Left renal pelvis (tissue), 4 donors: ENCODE data around the gene NR2C2AP. TPM values are rescaled to one million over a fixed set of nuclear protein-coding genes. Genes with fewer than 3 reads are reported as not detected.
A peak's percentile ranks its signal among the peaks of the same experiment; 100 is the strongest.

Experiments used
- DNase-seq, 4 donors: peaks; one replicate each; pipeline ENCODE4 v3.0.0-alpha.2; 2013; ENCODE audit warnings: low read depth in 4 of 4, low spot score in 3 of 4
- polyA plus RNA-seq, 4 donors: library from polyadenylated mRNA; unstranded; fragments of 120-200 nt; gene quantifications; one replicate each; pipeline ENCODE4 v1.2.1, GENCODE V29; 2013; ENCODE audit not compliant: insufficient read length in 4 of 4

Gene NR2C2AP
- polyA plus RNA-seq, 4 donors = 10.3 to 16.0 (median 13.3) TPM

DNA sequence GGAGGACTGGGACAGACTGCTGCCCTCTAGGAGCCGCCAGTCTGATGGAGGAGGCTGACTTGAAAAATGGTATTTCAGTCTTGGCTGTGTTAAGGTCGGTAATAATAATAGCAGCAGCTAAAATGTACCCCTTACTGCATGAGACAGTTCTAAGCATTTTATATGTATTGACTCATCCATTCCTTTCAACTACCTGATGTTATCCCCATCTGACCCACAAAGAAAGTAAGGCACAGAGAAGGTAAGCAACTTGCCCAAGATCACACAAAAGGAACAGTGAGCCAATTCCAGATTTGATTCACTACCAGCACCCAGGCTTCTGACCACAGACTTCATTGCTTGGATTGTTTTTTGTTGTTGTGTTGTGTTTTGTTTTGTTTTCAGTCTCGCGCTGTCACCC lies 12.6 kb upstream of the NR2C2AP start:
- no peak for DNase-seq

DNA sequence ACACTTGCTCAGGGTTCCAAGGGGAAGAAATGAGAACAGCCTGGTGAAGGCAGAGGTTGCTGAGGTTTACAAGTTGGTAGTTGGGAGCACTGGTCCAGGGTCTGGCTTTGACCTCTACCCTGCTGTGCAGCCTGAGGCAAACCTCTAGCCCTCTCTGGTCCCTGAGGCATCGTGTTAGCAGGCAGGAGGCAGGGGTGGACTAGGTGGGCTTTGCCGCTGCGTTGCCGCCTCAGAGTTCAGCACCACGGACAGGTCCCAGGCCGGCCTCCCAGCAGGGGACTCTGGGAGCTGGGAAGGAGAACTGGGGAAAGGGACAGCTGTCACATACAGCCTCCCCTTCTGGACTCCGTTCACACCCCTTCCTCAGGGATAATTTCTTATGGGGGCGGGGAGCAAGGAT lies 11.7 kb upstream of the NR2C2AP start:
- peak in 2 of 4 donors; percentile 48 to 56 for DNase-seq

DNA sequence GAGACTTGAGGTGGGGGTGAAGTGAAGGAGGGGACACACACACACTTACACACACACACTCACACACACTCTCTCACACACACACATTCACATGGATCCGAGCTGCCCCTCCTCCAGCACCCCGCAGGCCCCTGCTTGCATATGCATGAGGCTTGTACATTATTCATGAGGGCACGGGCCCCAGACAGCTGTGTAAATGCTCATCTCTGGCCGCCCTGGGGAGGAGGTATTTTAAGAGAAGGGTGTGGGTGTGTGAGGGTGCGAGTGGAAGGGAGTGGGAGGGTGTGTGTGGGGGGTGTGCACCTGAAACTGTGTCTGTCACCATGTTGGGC lies 10.9 kb upstream of the NR2C2AP start:
- DNase-seq = no peak

GRCh38 chr19:19213426-19214158 lies 10.4 kb upstream of the NR2C2AP start:
- no peak for DNase-seq

GRCh38 chr19:19212916-19213315 lies 9.7 kb upstream of the NR2C2AP start:
- no peak for DNase-seq

DNA sequence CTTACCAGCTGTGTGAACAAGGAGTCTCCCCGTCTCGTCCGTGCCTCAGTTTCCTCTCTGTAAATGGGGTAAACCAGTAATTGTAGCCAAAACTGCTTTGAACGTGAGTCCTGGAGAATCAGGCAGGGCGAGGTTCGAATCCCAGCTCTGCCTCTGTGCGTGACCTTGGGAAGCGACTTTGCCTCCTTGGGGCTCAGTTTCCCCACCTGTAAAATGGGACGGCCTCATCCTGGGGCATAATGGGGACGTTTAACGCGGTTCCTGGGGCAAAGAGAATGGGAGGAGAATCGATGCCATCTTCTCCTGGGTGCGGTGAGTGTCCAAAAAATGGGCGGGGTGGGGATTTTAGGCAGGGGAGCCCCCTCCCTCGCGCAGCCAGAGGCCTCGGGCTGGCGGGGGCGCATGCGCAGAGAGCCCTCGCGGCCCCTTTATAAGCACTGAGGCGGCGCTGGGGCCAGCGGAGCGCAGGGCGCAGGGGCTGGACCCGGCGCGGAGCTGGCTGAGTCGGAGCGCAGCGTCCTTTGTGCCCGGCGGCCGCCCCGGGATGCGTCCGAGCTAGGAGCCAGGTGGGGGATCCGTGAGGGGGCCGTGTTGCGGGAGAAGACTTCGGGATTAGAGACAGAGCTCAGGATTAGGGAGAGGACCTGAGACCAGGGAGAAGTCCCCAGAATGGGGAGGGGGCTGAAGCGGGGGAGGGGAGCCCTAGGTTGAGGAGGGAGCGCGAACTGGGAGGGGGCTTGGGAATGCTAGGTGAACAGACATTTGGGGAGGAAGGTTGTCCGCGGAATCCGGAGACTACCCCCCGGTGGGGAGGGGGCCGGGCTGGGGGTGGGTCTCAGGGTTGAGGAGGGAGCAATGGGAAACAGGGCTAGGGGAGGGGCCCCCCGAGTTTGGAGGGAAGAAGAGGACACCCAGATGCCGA lies 8.5 kb upstream of the NR2C2AP start, which contains the start of gene NCAN:
NCAN (plus strand) TSS at position 460 of the 922 bp plus-strand sequence. CDS start 4,996 bp downstream, outside the sequence.
- no peak for DNase-seq

DNA sequence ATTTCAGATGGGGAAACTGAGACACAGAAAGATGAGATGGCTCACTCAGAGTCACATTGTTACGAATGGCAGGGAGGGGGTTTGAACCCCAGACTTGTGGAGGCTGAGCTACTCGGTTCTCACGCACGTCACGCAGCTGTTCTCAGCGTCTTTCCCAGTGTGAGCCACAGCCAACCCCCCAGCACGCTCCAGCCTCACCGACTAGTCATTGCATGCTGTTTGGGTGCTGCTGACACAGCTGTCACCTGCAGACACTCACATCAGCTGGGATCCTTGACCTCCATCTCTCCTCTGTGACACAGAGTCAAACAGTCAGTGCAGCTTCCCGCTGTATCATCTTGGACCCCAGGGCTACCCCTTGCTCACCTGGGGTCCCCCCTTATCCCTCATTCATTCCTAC lies 6.2 kb upstream of the NR2C2AP start:
- DNase-seq = no peak

GRCh38 chr19:19207637-19208572 lies 4.7 kb upstream of the NR2C2AP start:
- no peak for DNase-seq

GRCh38 chr19:19206938-19207337 lies 3.7 kb upstream of the NR2C2AP start:
- no peak for DNase-seq

DNA sequence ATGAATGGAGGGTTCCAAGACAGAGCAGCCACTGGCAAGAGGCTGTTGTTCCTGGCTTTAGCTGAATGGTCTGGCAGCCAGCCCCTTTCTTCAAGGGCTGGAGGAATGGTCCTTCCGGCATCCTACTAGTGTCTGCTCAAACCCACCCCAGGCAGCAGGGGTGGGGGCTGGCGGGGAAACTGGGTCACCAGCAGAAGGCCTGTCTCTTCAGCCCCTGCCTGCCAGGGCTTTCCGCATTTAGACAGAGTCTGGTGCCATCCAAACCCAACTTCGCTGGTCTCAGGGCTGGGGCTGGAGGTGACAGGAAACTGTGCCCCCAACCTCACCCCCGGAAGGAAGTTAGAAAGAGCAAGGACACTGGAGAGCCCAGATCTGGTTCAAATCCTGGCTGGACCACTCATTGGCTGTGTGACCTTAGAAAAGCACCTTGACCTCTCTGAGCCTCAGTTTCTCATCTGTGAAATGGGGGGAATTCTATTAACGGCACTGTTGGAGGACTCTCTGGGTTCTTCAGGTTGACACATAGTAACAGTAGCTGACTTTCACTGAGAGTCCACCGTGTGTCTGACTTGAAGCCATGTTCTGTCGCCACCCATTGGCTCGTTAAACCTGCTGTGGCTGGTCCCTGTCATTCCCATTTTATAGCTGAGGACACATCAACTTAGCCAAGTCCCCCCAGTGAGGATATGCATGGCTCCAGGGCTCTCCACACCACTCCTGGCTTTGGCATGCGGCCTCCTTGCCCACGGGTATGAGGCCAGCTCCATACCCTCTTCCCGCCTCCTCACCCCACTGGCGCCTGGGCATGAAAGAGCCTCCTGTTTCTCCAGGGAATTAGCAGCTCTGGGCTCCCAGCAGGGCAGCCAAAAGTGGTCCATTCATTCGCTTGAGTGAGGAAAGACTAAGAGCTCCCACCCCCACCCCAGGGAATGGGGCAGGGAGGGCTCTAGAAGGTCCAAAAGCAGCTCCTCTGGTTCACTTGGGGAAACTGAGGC lies 2.5 kb upstream of the NR2C2AP start:
- no peak for DNase-seq

DNA sequence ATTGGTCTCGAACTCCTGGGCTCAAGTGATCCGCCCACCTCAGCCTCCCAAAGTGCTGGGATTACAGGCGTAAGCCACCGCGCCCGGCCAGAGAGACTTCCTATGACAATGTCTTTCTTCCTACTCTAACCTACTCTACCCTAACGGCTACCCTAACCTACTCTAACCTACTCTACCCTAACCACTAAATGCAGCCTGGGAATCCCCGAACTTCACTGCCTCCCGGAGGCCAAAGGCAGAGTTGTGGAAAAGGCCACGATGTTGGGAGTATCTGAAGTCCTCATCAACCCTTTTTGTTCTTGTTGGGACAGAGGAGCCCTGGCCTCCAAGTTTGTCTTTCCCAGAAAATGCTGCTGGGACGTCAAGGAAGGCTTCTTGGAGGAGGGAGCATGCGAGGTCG lies 967 bp upstream of the NR2C2AP start:
- DNase-seq = no peak

DNA sequence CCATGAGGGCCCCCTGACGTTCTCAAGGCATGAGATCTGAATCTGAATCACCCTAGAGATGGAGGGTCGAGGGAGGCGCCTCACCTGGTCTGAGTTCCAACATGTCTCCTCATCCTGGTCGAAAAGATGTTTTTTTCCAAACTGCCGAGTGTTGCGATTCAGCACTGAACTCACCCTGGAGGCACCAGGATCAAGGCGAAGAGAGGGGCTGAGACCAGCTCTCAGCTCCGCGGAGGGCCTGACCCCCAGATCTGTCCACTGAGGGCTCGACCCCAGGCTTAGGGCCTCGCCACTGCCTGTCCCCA lies 555 bp downstream of the NR2C2AP start:
- DNase-seq = no peak

- DNase-seq = no peak
Measured at GRCh38 chr19:19201697-19202630, 1.2 kb downstream of the NR2C2AP start.

DNA sequence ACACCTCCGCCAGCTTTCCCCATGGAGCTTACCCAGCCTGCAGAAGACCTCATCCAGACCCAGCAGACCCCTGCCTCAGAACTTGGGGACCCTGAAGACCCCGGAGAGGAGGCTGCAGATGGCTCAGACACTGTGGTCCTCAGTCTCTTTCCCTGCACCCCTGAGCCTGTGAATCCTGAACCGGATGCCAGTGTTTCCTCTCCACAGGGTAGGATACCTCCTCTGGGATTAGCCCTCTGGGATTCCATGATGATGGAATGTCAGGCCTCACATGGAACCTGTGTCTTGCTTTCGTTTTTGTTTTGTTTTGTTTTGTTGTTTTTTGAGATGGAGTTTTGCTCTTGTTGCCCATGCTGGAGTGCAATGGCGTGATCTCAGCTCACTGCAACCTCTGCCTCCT lies 9.3 kb downstream of the NR2C2AP start:
- no peak for DNase-seq

GRCh38 chr19:19192910-19193423 lies 10.2 kb downstream of the NR2C2AP start:
- DNase-seq = no peak

GRCh38 chr19:19192078-19192882 lies 10.9 kb downstream of the NR2C2AP start, which contains the start of the genes BORCS8 and RFXANK:
Gene BORCS8 (minus strand): TSS chr19:19192152. CDS start chr19:19192117, 35 bp downstream.
Gene RFXANK (plus strand): TSS chr19:19192258. CDS start chr19:19193947, 1,689 bp downstream.
- peak; percentile 98 to 100 (median 100) for DNase-seq

DNA sequence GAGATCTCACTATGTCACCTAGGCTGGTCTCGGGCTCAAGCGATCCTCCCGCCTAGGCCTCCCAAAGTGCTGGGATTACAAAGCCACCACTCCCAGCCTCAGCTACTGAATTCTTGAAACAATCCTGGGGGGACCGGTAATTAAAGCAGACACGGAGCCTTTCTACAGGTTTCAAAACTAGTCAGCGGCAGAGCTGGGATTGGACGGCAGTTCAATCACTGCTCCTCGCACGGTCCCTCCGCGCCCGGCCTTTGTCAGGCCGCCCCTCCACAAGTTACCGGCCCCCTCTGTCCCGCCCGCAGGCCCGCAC lies 11.5 kb downstream of the NR2C2AP start:
- DNase-seq = no peak
